ENCODE measurements around the gene CMTM4. TPM values are rescaled to one million over a fixed set of nuclear protein-coding genes. Genes with fewer than 3 reads are reported as not detected.

Gene CMTM4
- total and polyA plus RNA-seq, 2 experiments from 2014 or later = 14.1 to 77.0 TPM

DNA sequence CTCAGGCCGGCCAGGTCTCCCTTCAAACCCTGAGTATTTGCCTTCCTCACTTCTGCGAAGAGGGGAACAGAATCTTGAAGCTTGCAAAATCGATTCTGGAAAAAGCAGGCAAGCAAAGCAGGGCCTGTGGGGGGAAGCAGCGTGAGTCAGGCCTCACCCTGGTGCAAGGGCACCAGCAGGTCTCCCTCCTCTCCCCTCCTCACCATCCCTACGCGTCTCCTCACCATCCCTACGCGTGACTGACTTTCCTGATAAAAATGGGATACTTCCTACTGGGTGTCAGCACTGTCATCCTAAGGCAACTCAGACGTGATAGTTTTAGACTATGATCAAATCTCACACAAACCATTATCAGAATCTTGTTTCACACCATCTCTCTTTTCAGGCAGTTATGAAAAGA lies 80.0 kb downstream of the CMTM4 start (continued):
- no peak for TF ChIP-seq STAT1 (IDR thresholded peaks at IDR 0.05; ENCODE audit: unreplicated experiment)

DNA sequence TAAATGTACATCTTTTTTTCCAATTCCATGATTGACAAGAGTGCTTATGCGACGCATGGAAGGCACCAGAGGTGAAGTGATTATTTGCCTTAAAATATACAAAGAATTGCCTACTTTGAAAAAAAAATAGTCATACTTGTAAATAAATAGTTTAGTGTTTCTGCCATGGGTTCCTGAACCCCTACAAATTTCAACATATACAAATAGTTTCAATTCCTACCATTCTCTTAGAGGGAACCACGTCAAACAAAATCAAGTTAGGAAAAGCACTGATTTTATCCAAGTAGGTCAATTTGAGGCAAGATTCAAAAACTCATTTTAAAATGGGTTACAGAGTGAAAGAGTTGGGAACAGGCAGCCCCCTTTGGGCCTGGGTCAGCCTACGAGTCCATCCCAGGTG lies 80.4 kb downstream of the CMTM4 start:
- Histone ChIP-seq H2AFZ (no peak overlapping the region), H3K4me1 (ENCODE audit: insufficient read depth) (peaks cover 16% of the 10 kb centered on the region), H3K4me2 (no peak overlapping the region), H3F3A (replicated peaks; ENCODE audit: low read depth) (no peaks in the 10 kb centered on the region), H4K20me1 (replicated peaks; ENCODE audit: insufficient read depth) (peaks cover 5% of the 10 kb centered on the region; the same call in 1 of the 2 replicates), H3K36me3 (ENCODE audit: insufficient read depth) (0 out of 2 replicates have a peak, but pooled peaks cover 5% of the 10 kb centered on the region), H3K27me3 (ENCODE audit: insufficient read depth) (no peaks in the 10 kb centered on the region), H3K79me2 (replicated peaks; ENCODE audit: insufficient read depth) (no peaks in the 10 kb centered on the region), H3K27ac (ENCODE audit: low read depth) (no peak overlapping the region), H3K4me3 (no peak overlapping the region), H3K9me2 (ENCODE audit: insufficient read depth) (no peaks in the 10 kb centered on the region)
- DNase-seq (ENCODE audit: low spot score) (no peak), ATAC-seq (no peak)
- H3K27ac Mint-ChIP-seq = no peak overlapping the region
- no peaks in the 10 kb centered on the region; the same call in 2 of the 3 replicates for H3K9me3 Mint-ChIP-seq
- H3K36me3 Mint-ChIP-seq (ENCODE audit: low read depth) = peaks cover 47% of the 10 kb centered on the region
- no peaks in the 10 kb centered on the region for H3K27me3 Mint-ChIP-seq (ENCODE audit: insufficient read depth, low read depth, poor library complexity)
- H3K4me3 Mint-ChIP-seq = no peak overlapping the region
- H3K4me1 Mint-ChIP-seq = peaks cover 24% of the 10 kb centered on the region
- no peak for TF ChIP-seq NANOG (IDR thresholded peaks at IDR 0.05; ENCODE audit: borderline replicate concordance)
- TF ChIP-seq POLR2AphosphoS5 (IDR thresholded peaks at IDR 0.05; ENCODE audit: low read depth) = no peak
- no peak for TF ChIP-seq CTCF (conservative IDR thresholded peaks at IDR 0.05; ENCODE audit: low read depth in 2 of 2)

DNA sequence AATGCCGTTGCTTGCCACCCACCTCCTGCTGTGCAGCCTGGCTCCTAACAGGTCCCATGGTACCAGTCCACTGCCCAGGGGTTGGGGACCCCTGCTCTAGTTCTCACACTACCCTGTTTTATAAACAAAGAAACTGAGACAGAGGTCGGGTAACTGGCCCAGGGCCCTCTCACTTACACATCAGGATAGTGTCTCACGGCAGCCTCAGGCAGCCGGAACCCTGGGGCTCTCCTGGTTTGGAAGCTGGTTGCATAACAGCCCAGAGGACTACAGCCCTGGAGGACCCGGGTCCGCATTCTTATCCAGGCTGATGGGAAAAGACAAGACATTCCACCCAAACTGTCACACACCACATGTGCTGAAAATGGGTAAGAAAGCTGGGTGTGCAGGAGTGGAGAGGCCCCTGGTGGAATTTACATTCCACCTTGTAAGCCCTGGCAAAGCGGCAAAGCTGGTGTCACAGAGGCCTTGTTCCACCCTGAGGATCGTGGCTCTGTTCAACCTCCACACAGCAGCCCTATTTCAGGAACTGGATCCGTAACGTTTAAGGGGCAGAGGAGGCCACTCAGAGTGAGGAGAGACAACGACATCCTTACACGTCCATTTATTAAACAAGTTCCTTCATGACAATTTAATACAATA lies 82.3 kb downstream of the CMTM4 start:
- H3F3A ChIP-seq (replicated peaks; ENCODE audit: low read depth) = no peaks in the 10 kb centered on the region
- H3K27ac Mint-ChIP-seq = no peak overlapping the region
- DNase-seq (ENCODE audit: low spot score) (no peak), ATAC-seq (no peak)
- no peaks in the 10 kb centered on the region; the same call in 2 of the 3 replicates for H3K9me3 Mint-ChIP-seq
- no peak overlapping the region for H3K4me3 Mint-ChIP-seq
- peaks cover 5% of the 10 kb centered on the region for H3K27me3 Mint-ChIP-seq (ENCODE audit: insufficient read depth, low read depth, poor library complexity)
- H3K36me3 ChIP-seq (ENCODE audit: insufficient read depth) = 0 out of 2 replicates have a peak, but pooled peaks cover 5% of the 10 kb centered on the region
- peaks cover 16% of the 10 kb centered on the region for H3K4me1 ChIP-seq (ENCODE audit: insufficient read depth)
- H3K27ac ChIP-seq (ENCODE audit: low read depth) = no peak overlapping the region
- peaks cover 60% of the 10 kb centered on the region for H3K36me3 Mint-ChIP-seq (ENCODE audit: low read depth)
- peaks cover 24% of the 10 kb centered on the region for H3K4me1 Mint-ChIP-seq
- no peaks in the 10 kb centered on the region for H3K27me3 ChIP-seq (ENCODE audit: insufficient read depth)
- peaks cover 5% of the 10 kb centered on the region; the same call in 1 of the 2 replicates for H4K20me1 ChIP-seq (replicated peaks; ENCODE audit: insufficient read depth)
- H3K4me2 ChIP-seq = no peak overlapping the region
- H2AFZ ChIP-seq = no peak overlapping the region
- H3K4me3 ChIP-seq = no peak overlapping the region
- H3K9me2 ChIP-seq (ENCODE audit: insufficient read depth) = no peaks in the 10 kb centered on the region
- H3K79me2 ChIP-seq (replicated peaks; ENCODE audit: insufficient read depth) = no peaks in the 10 kb centered on the region
- no peak for TF ChIP-seq ETS1 (IDR thresholded peaks at IDR 0.05)
- no peak for TF ChIP-seq STAT1 (IDR thresholded peaks at IDR 0.05; ENCODE audit: unreplicated experiment)
- no peak for TF ChIP-seq CTCF (conservative IDR thresholded peaks at IDR 0.05; ENCODE audit: low read depth in 2 of 2)
- TF ChIP-seq, protein P1, sequence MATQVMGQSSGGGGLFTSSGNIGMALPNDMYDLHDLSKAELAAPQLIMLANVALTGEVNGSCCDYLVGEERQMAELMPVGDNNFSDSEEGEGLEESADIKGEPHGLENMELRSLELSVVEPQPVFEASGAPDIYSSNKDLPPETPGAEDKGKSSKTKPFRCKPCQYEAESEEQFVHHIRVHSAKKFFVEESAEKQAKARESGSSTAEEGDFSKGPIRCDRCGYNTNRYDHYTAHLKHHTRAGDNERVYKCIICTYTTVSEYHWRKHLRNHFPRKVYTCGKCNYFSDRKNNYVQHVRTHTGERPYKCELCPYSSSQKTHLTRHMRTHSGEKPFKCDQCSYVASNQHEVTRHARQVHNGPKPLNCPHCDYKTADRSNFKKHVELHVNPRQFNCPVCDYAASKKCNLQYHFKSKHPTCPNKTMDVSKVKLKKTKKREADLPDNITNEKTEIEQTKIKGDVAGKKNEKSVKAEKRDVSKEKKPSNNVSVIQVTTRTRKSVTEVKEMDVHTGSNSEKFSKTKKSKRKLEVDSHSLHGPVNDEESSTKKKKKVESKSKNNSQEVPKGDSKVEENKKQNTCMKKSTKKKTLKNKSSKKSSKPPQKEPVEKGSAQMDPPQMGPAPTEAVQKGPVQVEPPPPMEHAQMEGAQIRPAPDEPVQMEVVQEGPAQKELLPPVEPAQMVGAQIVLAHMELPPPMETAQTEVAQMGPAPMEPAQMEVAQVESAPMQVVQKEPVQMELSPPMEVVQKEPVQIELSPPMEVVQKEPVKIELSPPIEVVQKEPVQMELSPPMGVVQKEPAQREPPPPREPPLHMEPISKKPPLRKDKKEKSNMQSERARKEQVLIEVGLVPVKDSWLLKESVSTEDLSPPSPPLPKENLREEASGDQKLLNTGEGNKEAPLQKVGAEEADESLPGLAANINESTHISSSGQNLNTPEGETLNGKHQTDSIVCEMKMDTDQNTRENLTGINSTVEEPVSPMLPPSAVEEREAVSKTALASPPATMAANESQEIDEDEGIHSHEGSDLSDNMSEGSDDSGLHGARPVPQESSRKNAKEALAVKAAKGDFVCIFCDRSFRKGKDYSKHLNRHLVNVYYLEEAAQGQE (IDR thresholded peaks at IDR 0.05; ENCODE audit: unreplicated experiment) = no peak
- no peak for TF ChIP-seq NANOG (IDR thresholded peaks at IDR 0.05; ENCODE audit: borderline replicate concordance)
- no peak for TF ChIP-seq ZNF331 (CRISPR knock-in tag; IDR thresholded peaks at IDR 0.05; ENCODE audit: low read depth)
- no peak for TF ChIP-seq CREB1 (CRISPR knock-in tag; IDR thresholded peaks at IDR 0.05; ENCODE audit: low read depth)

All from GM23338 (cell line).